HUDEP-2 (cell line): ENCODE data around the gene CNIH1.
A peak's percentile ranks its signal among the peaks of the same experiment; 100 is the strongest.
"Not testable (repeated sequence)": the region's sequence is repeated elsewhere in the genome, so short reads cannot be mapped to it uniquely, and the experiment has no call there.

Experiments
- DNase-seq, 76 experiments: peaks; one replicate each; lab custom pipeline; 2025; ENCODE audit not compliant: unreplicated experiment in 76 of 76; lab: John Stamatoyannopoulos, UW

The CNIH1 gene

GRCh38 chr14:54470701-54471100 is 29.5 kb upstream of the CNIH1 start:
- no peak for DNase-seq

GRCh38 chr14:54467280-54467679 is 26.1 kb upstream of the CNIH1 start:
- DNase-seq, result no peak

GRCh38 chr14:54465654-54466053 is 24.5 kb upstream of the CNIH1 start:
- no peak for DNase-seq

- DNase-seq, result no peak
Measured at GRCh38 chr14:54462048-54462447, 20.9 kb upstream of the CNIH1 start.

- no peak for DNase-seq
Measured at GRCh38 chr14:54459106-54459505, 17.9 kb upstream of the CNIH1 start.

- DNase-seq, result not testable (repeated sequence)
Measured at GRCh38 chr14:54458536-54458935, 17.4 kb upstream of the CNIH1 start.

GRCh38 chr14:54457609-54457996 is 16.4 kb upstream of the CNIH1 start:
- DNase-seq, result no peak

- DNase-seq, result not testable (repeated sequence)
Measured at GRCh38 chr14:54456820-54457608, 15.8 kb upstream of the CNIH1 start.

- no peak for DNase-seq
Measured at GRCh38 chr14:54455363-54455762, 14.2 kb upstream of the CNIH1 start.

- not testable (repeated sequence) for DNase-seq
Measured at GRCh38 chr14:54453990-54454389, 12.8 kb upstream of the CNIH1 start.

- no peak for DNase-seq
Measured at GRCh38 chr14:54453252-54453651, 12.1 kb upstream of the CNIH1 start.

- DNase-seq, result no peak
Measured at GRCh38 chr14:54451961-54452360, 10.8 kb upstream of the CNIH1 start.

GRCh38 chr14:54451121-54451601 is 10.0 kb upstream of the CNIH1 start:
- no peak for DNase-seq

- peak in 1 of 76 experiments; percentile 12 for DNase-seq
Measured at GRCh38 chr14:54450535-54450934, 9.4 kb upstream of the CNIH1 start.

GRCh38 chr14:54447231-54447692 is 6.1 kb upstream of the CNIH1 start:
- no peak for DNase-seq

GRCh38 chr14:54446161-54446693 is 5.1 kb upstream of the CNIH1 start:
- DNase-seq, result peak in 34 of 76 experiments; percentile 4 to 57 (median 25)

GRCh38 chr14:54444681-54445080 is 3.5 kb upstream of the CNIH1 start:
- no peak for DNase-seq

GRCh38 chr14:54443981-54444380 is 2.8 kb upstream of the CNIH1 start:
- DNase-seq, result no peak

- not testable (repeated sequence) for DNase-seq
Measured at GRCh38 chr14:54442961-54443360, 1.8 kb upstream of the CNIH1 start.

- no peak for DNase-seq
Measured at GRCh38 chr14:54440476-54440872, 700 bp downstream of the CNIH1 start.

- peak in 1 of 76 experiments; percentile 4 for DNase-seq
Measured at GRCh38 chr14:54440037-54440436, 1.1 kb downstream of the CNIH1 start.

- DNase-seq, result peak in 1 of 76 experiments; percentile 3
Measured at GRCh38 chr14:54438703-54439102, 2.5 kb downstream of the CNIH1 start.
